Spleen (tissue), 7 donors: ENCODE measurements around the gene POU3F2.

Experiments
- CTCF ChIP-seq, 11 experiments: fragments of 200-600 bp in 7 of 11; fragments of 450-650 bp in 4 of 11; sonication (generic) in 4 of 11; IDR thresholded peaks in 8 of 11; conservative IDR thresholded peaks in 3 of 11; 1 replicate in 7 of 11; 2 replicates in 4 of 11; pipeline versions ENCODE4 v1.4.0 to v1.8.0; 2016 to 2021; ENCODE audit warnings: antibody characterized with exemption in 11 of 11, inconsistent platforms in 4 of 11, mild to moderate bottlenecking in 1 of 11
- POLR2AphosphoS5 ChIP-seq, 3 donors: sonication (generic); formaldehyde crosslinking; IDR thresholded peaks; one replicate each; pipeline ENCODE4 v1.5.1; 2017; ENCODE audit warnings: antibody characterized with exemption in 3 of 3
- donor health status: DM: no; HTN: no; CAD: no; lungs with moderate emphysema.
- donor health status: DM: no; HTN: no; CAD: no.
- donor health status: DM: no; HTN: no; CAD: no.

- no peak for TF ChIP-seq POLR2AphosphoS5 (IDR thresholded peaks at IDR 0.05)
- no peak for TF ChIP-seq CTCF (IDR thresholded peaks at IDR 0.05 in 8 of 11, conservative IDR thresholded peaks at IDR 0.05 in 3 of 11)
These were observed 13.0 kb downstream of the POU3F2 start for GRCh38 chr6:98847416-98847778.
